HepG2 (cell line): ENCODE data around the gene SEMA4A. TPM values are rescaled to one million over a fixed set of nuclear protein-coding genes. Genes with fewer than 3 reads are reported as not detected.

Experiments used
- ATAC-seq: fragments of 200-7000 bp; cut with Tn5 transposase; 3 replicates; pipeline ENCODE4 v1.9.1; 2020; ENCODE audit warnings: mild to moderate bottlenecking, moderate library complexity
- BruUV-seq: library from RNA; stranded (reverse); fragments of 400-500 nt; replicated peaks from 2 replicates; lab custom pipeline; 2021; lab: Mats Ljungman, UMichigan
- CTCF ChIA-PET: fragments of 300-600 bp; formaldehyde crosslinking; extraction: SDS; loops from one replicate; lab custom pipeline; 2021; ENCODE audit warnings: low total read pairs, inconsistent platforms, low intra/inter-chr PET ratio; lab: Yijun Ruan, JAX
- POLR2A ChIA-PET: fragments of 350-600 bp; sonication (Branson Sonifier 250); formaldehyde crosslinking; loops from one replicate; lab custom pipeline; 2020; ENCODE audit warnings: antibody characterized with exemption, inconsistent platforms; lab: Yijun Ruan, JAX
- DNase-seq: peaks from one replicate; pipeline ENCODE4 v3.0.0-alpha.2; 2015; ENCODE audit warnings: low spot score
- FAIRE-seq: peaks from 3 replicates; lab custom pipeline; 2011; peaks lifted over from hg19 to GRCh38; lab: Jason Lieb, UNC
- H2AFZ ChIP-seq: one replicate; pipeline ENCODE4 v1.6.1; 2011; ENCODE audit warnings: low read length, inconsistent platforms
- H3K27ac ChIP-seq: fragments of 300-600 bp; 3 replicates; pipeline ENCODE4 v1.8.0; 2011; ENCODE audit warnings: mixed run types, mild to moderate bottlenecking, mixed read lengths, low read length, inconsistent platforms; ENCODE audit not compliant: insufficient read depth; ENCODE audit errors: extremely low read length
- H3K27me3 ChIP-seq, 2 experiments: fragments of 200-600 bp in 1 of 2; 2 replicates in 1 of 2; 3 replicates in 1 of 2; pipeline versions ENCODE4 v1.6.0 to v1.8.0; 2011; ENCODE audit warnings: low read length in 2 of 2, mild to moderate bottlenecking in 2 of 2, moderate library complexity in 2 of 2, inconsistent platforms in 1 of 2; ENCODE audit not compliant: insufficient read depth in 2 of 2, control insufficient read depth in 1 of 2
- H3K36me3 ChIP-seq, 2 experiments: fragments of 200-600 bp in 1 of 2; replicated peaks in 1 of 2; 2 replicates in 1 of 2; 3 replicates in 1 of 2; pipeline versions ENCODE4 v1.5.1 to v1.8.0; 2011; ENCODE audit warnings: low read length in 2 of 2, inconsistent platforms in 1 of 2; ENCODE audit not compliant: insufficient read depth in 2 of 2, control insufficient read depth in 1 of 2
- H3K4me1 ChIP-seq: 2 replicates; pipeline ENCODE4 v1.5.1; 2012; ENCODE audit warnings: low read length, inconsistent platforms; ENCODE audit not compliant: insufficient read depth
- H3K4me2 ChIP-seq: 2 replicates; pipeline ENCODE4 v1.6.0; 2011; ENCODE audit warnings: low read depth, low read length, inconsistent platforms
- H3K4me3 ChIP-seq, 3 experiments: fragments of 200-600 bp in 1 of 3; sonication (generic), shearing (Covaris generic) in 1 of 3; replicated peaks in 1 of 3; 2 replicates each; pipeline ENCODE4 v1.5.1; 2011 to 2016; ENCODE audit warnings: low read length in 3 of 3, inconsistent platforms in 2 of 3, low read depth in 2 of 3, mild to moderate bottlenecking in 2 of 3, control low read depth in 1 of 3, mixed read lengths in 1 of 3; ENCODE audit not compliant: insufficient read depth in 1 of 3
- H3K79me2 ChIP-seq: one replicate; pipeline ENCODE4 v1.6.1; 2011; ENCODE audit warnings: low read length, inconsistent platforms; ENCODE audit not compliant: insufficient read depth
- H3K9ac ChIP-seq: 2 replicates; pipeline ENCODE4 v1.6.0; 2011; ENCODE audit warnings: mild to moderate bottlenecking, low read depth, low read length, inconsistent platforms; ENCODE audit not compliant: insufficient read depth
- H3K9me3 ChIP-seq: 2 replicates; pipeline ENCODE4 v1.5.1; 2012; ENCODE audit warnings: mild to moderate bottlenecking, low read length
- H4K20me1 ChIP-seq: 2 replicates; pipeline ENCODE4 v1.6.0; 2011; ENCODE audit warnings: inconsistent platforms, mild to moderate bottlenecking, low read length, moderate library complexity; ENCODE audit not compliant: insufficient read depth
- ZKSCAN5 ChIP-seq: sonication (generic); formaldehyde crosslinking; IDR thresholded peaks from 2 replicates; pipeline ENCODE4 v1.5.1; 2020; ENCODE audit warnings: mild to moderate bottlenecking, missing genetic modification reagents
- ZNF644 ChIP-seq: IDR thresholded peaks from 2 replicates; pipeline ENCODE4 v1.6.1; 2016; ENCODE audit warnings: low read depth
- ZNF768 ChIP-seq: sonication (generic); formaldehyde crosslinking; IDR thresholded peaks from 2 replicates; pipeline ENCODE4 v1.4.0; 2020; ENCODE audit warnings: missing genetic modification reagents
- WGBS: methylation state at CpG from one replicate; pipeline ENCODE4 v1.1.6; 2017; ENCODE audit warnings: low lambda C conversion rate; 5-methylcytosine and 5-hydroxymethylcytosine counted together
- in situ Hi-C: cut with HindIII; loops from 2 replicates; pipeline ENCODE4 v1.10.0; 2017; ENCODE audit warnings: low pct_unique_long_range_greater_than_20kb; ENCODE audit not compliant: extremely low pct_ligation_motif_present
- intact Hi-C: fragments of 100-400 bp; cut with micrococcal nuclease; formaldehyde crosslinking; loops from one replicate; pipeline ENCODE4 v1.10.0; 2022; ENCODE audit not compliant: unreplicated experiment
- polyA plus RNA-seq, 8 experiments: library from polyadenylated mRNA; depleted of rRNA in 3 of 8; stranded (reverse) in 7 of 8; unstranded in 1 of 8; fragments of >200 nt; fragmentation: Illumina TruSeq in 4 of 8; extraction: Trizol in 4 of 8; gene quantifications; 2 replicates each; pipeline versions ENCODE4 v1.2.1 to v1.2.3, GENCODE V29; 2011 to 2016; ENCODE audit warnings: low read depth in 4 of 8, missing spikeins in 1 of 8, mixed read lengths in 1 of 8; ENCODE audit not compliant: insufficient read depth in 1 of 8
- total RNA-seq, 5 experiments: library from RNA; depleted of rRNA; stranded (reverse); fragments of >200 nt; fragmentation: Illumina TruSeq; extraction: Trizol; gene quantifications; 2 replicates each; pipeline ENCODE4 v1.2.3, GENCODE V29; 2016; ENCODE audit warnings: low read depth in 1 of 5
- TF ChIP-seq, protein P1 (sequence below): sonication (generic); IDR thresholded peaks from 2 replicates; pipeline ENCODE4 v1.6.1; 2016; ENCODE audit warnings: low read depth, borderline replicate concordance

SEMA4A gene
- total and polyA plus RNA-seq, 2 of the 13 experiments (the other 11 are each of a cell fraction or from before 2014, with no cell fraction given) = 0.09 to 0.20 TPM

- TF ChIP-seq, protein P1, sequence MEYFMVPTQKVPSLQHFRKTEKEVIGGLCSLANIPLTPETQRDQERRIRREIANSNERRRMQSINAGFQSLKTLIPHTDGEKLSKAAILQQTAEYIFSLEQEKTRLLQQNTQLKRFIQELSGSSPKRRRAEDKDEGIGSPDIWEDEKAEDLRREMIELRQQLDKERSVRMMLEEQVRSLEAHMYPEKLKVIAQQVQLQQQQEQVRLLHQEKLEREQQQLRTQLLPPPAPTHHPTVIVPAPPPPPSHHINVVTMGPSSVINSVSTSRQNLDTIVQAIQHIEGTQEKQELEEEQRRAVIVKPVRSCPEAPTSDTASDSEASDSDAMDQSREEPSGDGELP = no peak
- no peak for TF ChIP-seq ZNF644 (CRISPR knock-in tag)
Observed at GRCh38 chr1:156121457-156121856, 31.9 kb upstream of the SEMA4A start (continued).

DNA sequence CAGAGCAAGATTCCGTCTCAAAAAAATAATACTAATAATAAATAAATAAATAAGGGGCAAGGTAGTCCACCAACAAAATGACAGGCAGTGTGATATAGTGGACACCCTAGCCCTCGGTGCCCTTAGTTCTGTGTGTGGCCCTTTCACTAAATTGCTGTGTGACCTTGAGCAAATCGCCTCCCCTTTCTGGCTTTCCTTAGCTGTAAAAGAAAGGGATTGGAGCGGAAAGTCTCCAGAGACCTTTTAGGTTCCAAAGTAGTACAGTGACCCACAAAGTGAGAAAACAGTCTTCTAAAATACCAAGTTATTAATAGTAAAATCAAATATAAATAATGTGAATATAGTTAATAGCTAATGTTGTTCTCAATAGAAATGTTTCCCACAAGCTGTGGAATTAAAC, 31.3 kb upstream of the SEMA4A start:
- no TSS peak for BruUV-seq
- Histone ChIP-seq H3K27ac (peak overlapping the region; percentile 96), H2AFZ (no peak overlapping the region), H3K4me1 (peaks cover 100% of the 10 kb centered on the region), H4K20me1 (no peaks in the 10 kb centered on the region; the same call in 1 of the 2 replicates), H3K9ac (peak overlapping the region; percentile 80), H3K27me3 (no peaks in the 10 kb centered on the region), H3K79me2 (peaks cover 95% of the 10 kb centered on the region), H3K4me3 (peak overlapping the region in 2 of 3 experiments; percentile 54 to 66; a peak in 3 of 6 replicates), H3K4me2 (peak overlapping the region; percentile 93), H3K36me3 (peaks cover 3 to 19% of the 10 kb centered on the region in 2 experiments; a peak in 4 of 5 replicates), H3K9me3 (no peaks in the 10 kb centered on the region)
- DNase-seq = no peak
- no peak for FAIRE-seq
- in situ Hi-C loops (no loop called here), intact Hi-C loops (loop anchor here (2.0 kb wide), 1 partner anchor 17 kb away; no protein-coding TSS in a partner anchor)
- WGBS = 61% methylated on average over 4 of the region's 4 CpGs
- TF ChIP-seq ZKSCAN5 = no peak
- peak; percentile 36; the same call in 1 of the 2 replicates for TF ChIP-seq ZNF768
- POLR2A ChIA-PET = interaction anchor here (1.9 to 3.5 kb wide), 4 partner anchors 8 to 91 kb away, joined by 6 to 44 read pairs (median 24); partner anchors contain the start of genes LMNA and PMF1
- CTCF ChIA-PET = no interaction called here
- no peak for ATAC-seq
